ENCODE data around the gene SOX15.

The SOX15 gene

GRCh38 chr17:7572588-7573323 is 17.1 kb downstream of the SOX15 start:
- TF ChIP-seq CTCF (IDR thresholded peaks at IDR 0.05) = no peak

GRCh38 chr17:7572338-7572587 is 17.6 kb downstream of the SOX15 start:
- TF ChIP-seq CTCF (IDR thresholded peaks at IDR 0.05) = no peak

GRCh38 chr17:7570351-7570750 is 19.5 kb downstream of the SOX15 start:
- TF ChIP-seq CTCF (IDR thresholded peaks at IDR 0.05) = no peak

GRCh38 chr17:7569571-7569970 is 20.3 kb downstream of the SOX15 start:
- TF ChIP-seq CTCF (IDR thresholded peaks at IDR 0.05) = no peak

GRCh38 chr17:7563115-7563869 is 26.6 kb downstream of the SOX15 start:
- TF ChIP-seq CTCF (IDR thresholded peaks at IDR 0.05) = no peak

- TF ChIP-seq CTCF (IDR thresholded peaks at IDR 0.05) = no peak
These were observed 27.7 kb downstream of the SOX15 start for GRCh38 chr17:7562208-7562605.

GRCh38 chr17:7561589-7562207 is 28.2 kb downstream of the SOX15 start, which contains the start of gene SENP3:
SENP3 (plus strand) TSS chr17:7561919; CDS start chr17:7563077, 1,158 bp downstream.
- TF ChIP-seq CTCF (IDR thresholded peaks at IDR 0.05) = no peak

All from LNCAP (cell line).